GDM1 (cell line): ENCODE results near the gene VIT.

ENCODE experiments used
- DNase-seq: peaks from one replicate; lab custom pipeline; 2025; lab: John Stamatoyannopoulos, UW

The VIT gene

GRCh38 chr2:36770542-36771287, 74.2 kb downstream of the VIT start:
- DNase-seq = peak; percentile 33

GRCh38 chr2:36771671-36772070, 75.2 kb downstream of the VIT start:
- no peak for DNase-seq

GRCh38 chr2:36773947-36774346, 77.4 kb downstream of the VIT start:
- DNase-seq = no peak

GRCh38 chr2:36775261-36775660, 78.8 kb downstream of the VIT start:
- DNase-seq = no peak

GRCh38 chr2:36775806-36776205, 79.3 kb downstream of the VIT start:
- DNase-seq = no peak

- DNase-seq = no peak
These were observed 80.8 kb downstream of the VIT start for GRCh38 chr2:36777272-36777671.

- no peak for DNase-seq
These were observed 81.3 kb downstream of the VIT start for GRCh38 chr2:36777788-36778187.

GRCh38 chr2:36779462-36779861, 83.0 kb downstream of the VIT start:
- no peak for DNase-seq

GRCh38 chr2:36780231-36780839, 83.8 kb downstream of the VIT start:
- DNase-seq = peak; percentile 17

GRCh38 chr2:36781907-36782720, 85.6 kb downstream of the VIT start:
- no peak for DNase-seq

- DNase-seq = no peak
These were observed 86.7 kb downstream of the VIT start for GRCh38 chr2:36783246-36783645.

- peak; percentile 33 for DNase-seq
These were observed 88.8 kb downstream of the VIT start for GRCh38 chr2:36785179-36785795.

GRCh38 chr2:36789181-36789804, 92.8 kb downstream of the VIT start:
- DNase-seq = peak; percentile 29

GRCh38 chr2:36792951-36793350, 96.4 kb downstream of the VIT start:
- DNase-seq = no peak

- no peak for DNase-seq
These were observed 101.0 kb downstream of the VIT start for GRCh38 chr2:36797324-36798070.

- DNase-seq = no peak
These were observed 102.2 kb downstream of the VIT start for GRCh38 chr2:36798724-36799123.

- DNase-seq = no peak
These were observed 103.9 kb downstream of the VIT start for GRCh38 chr2:36800381-36800780.

GRCh38 chr2:36801088-36801487, 104.6 kb downstream of the VIT start:
- no peak for DNase-seq

- DNase-seq = no peak
These were observed 106.4 kb downstream of the VIT start for GRCh38 chr2:36802952-36803351.

GRCh38 chr2:36805635-36806224, 109.2 kb downstream of the VIT start:
- no peak for DNase-seq
